ENCODE data around the gene MAPKAP1. TPM values are rescaled to one million over a fixed set of nuclear protein-coding genes. Genes with fewer than 3 reads are reported as not detected.

Gene MAPKAP1
- total RNA-seq, 4 donors from 2014 or later: 59.0 to 98.2 (median 70.9) TPM

DNA sequence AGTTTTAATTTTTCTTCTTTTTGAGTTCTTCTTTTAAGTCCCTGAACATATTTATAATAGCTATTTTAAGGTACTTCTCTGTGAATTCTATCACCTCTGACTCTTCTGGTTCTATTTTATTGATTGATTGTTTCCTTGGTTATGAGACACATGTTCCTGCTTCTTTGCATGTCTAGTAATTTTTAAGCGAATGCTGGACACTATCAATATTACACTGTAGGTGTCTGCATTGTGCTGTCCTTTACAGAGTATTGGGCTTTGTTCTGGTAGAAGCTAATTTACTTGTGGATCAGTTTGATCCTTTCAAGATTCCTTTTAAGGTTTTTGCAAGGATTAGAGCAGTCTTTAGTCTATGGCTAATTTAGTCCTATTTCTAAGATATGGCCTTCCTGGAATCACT lies 249.7 kb downstream of the MAPKAP1 start:
- DNase-seq: no peak
- Histone ChIP-seq H3K36me3 (no peaks in the 10 kb centered on the region), H3K9me3 (peaks cover 0 to 6% (median 0%) of the 10 kb centered on the region in 4 donors), H3K27ac (no peak overlapping the region), H3K4me3 (no peak overlapping the region), H3K4me1 (no peaks in the 10 kb centered on the region), H3K27me3 (no peaks in the 10 kb centered on the region)
- TF ChIP-seq, protein P1, sequence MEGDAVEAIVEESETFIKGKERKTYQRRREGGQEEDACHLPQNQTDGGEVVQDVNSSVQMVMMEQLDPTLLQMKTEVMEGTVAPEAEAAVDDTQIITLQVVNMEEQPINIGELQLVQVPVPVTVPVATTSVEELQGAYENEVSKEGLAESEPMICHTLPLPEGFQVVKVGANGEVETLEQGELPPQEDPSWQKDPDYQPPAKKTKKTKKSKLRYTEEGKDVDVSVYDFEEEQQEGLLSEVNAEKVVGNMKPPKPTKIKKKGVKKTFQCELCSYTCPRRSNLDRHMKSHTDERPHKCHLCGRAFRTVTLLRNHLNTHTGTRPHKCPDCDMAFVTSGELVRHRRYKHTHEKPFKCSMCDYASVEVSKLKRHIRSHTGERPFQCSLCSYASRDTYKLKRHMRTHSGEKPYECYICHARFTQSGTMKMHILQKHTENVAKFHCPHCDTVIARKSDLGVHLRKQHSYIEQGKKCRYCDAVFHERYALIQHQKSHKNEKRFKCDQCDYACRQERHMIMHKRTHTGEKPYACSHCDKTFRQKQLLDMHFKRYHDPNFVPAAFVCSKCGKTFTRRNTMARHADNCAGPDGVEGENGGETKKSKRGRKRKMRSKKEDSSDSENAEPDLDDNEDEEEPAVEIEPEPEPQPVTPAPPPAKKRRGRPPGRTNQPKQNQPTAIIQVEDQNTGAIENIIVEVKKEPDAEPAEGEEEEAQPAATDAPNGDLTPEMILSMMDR (IDR thresholded peaks at IDR 0.05): no peak
- TF ChIP-seq POLR2A (IDR thresholded peaks at IDR 0.05): no peak

DNA sequence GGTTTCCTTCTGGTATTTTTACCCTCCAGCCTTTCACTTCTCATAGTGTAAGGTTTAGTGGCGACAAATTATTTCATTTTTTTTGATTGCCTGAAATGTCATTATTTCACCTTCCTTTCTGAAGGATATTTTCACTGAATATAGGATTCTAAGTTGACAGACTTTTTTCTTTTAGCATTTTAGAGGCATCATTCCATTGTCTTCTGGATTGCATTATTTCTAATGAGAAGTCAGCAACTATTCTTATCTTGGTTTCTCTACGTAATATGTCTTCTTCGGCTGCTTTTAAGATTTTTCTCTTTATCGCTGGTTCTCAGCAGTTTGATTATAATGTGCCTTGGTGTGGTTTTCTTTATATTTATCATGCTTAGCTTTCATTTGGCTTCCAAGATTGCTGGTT lies 251.1 kb downstream of the MAPKAP1 start:
- DNase-seq: no peak
- no peaks in the 10 kb centered on the region for H3K4me1 ChIP-seq
- peaks cover 0 to 6% (median 0%) of the 10 kb centered on the region in 4 donors for H3K9me3 ChIP-seq
- H3K27ac ChIP-seq: no peak overlapping the region
- TF ChIP-seq, protein P1 (IDR thresholded peaks at IDR 0.05): no peak
- no peak for TF ChIP-seq POLR2A (IDR thresholded peaks at IDR 0.05)
- H3K36me3 ChIP-seq: no peaks in the 10 kb centered on the region
- no peak overlapping the region for H3K4me3 ChIP-seq
- no peaks in the 10 kb centered on the region for H3K27me3 ChIP-seq

DNA sequence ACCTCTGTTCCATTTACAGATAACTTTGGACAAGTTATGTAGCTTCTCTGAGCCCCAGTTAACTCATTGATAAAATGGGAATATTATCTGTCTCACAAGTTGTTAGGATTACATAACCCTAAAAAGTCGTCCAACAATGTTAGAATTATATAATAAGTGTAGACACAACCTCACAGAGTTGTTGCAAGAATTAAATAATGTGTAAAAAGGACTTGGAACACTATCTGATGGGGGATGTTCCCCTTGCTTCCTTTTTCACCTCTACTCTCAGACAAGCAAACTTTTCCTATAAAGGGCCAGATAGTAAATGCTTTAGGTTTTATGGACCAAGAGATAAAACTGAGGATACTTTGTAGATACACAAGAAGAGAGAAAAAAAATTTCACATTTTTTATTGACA lies 251.9 kb downstream of the MAPKAP1 start:
- Histone ChIP-seq H3K27ac (no peak overlapping the region), H3K9me3 (peaks cover 0 to 6% (median 0%) of the 10 kb centered on the region in 4 donors), H3K36me3 (no peaks in the 10 kb centered on the region), H3K4me1 (no peaks in the 10 kb centered on the region), H3K27me3 (no peaks in the 10 kb centered on the region), H3K4me3 (no peak overlapping the region)
- TF ChIP-seq, protein P1 (IDR thresholded peaks at IDR 0.05): no peak
- TF ChIP-seq POLR2A (IDR thresholded peaks at IDR 0.05): no peak
- no peak for DNase-seq

DNA sequence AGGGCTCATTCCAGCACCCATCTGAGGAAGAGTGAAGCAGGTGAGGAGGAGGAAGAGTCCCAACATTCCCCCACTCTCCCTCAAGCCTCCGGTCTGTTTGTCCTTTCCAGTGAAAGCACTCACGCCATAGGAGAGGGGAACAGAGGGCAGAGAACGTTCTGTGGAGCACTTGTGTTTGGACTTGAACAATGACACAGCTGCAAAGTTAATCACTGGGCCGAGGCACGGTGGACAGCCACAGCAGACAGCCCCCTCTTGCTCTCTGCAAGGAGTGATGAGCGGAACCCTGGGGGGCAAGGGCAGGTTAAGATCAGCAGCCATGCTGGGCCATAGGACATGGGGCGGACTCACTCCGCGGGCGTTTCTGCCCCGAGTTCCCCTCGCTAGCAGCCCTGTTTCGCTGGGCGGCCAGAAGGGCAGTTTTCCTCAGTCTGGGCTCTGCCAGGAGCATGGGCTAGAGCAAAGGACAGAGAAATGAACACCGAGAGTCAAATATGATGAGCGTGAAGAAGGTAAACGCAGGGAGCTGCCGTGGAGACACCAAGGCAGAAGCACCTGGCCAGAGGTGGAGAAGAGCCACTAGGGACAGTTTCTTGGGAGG lies 259.7 kb downstream of the MAPKAP1 start:
- no peaks in the 10 kb centered on the region for H3K9me3 ChIP-seq
- TF ChIP-seq, protein P1 (IDR thresholded peaks at IDR 0.05): no peak
- no peak for TF ChIP-seq POLR2A (IDR thresholded peaks at IDR 0.05)
- H3K27ac ChIP-seq: no peak overlapping the region
- H3K27me3 ChIP-seq: no peaks in the 10 kb centered on the region
- H3K4me3 ChIP-seq: no peak overlapping the region
- peaks cover 0 to 27% (median 0%) of the 10 kb centered on the region in 3 donors for H3K36me3 ChIP-seq
- H3K4me1 ChIP-seq: no peaks in the 10 kb centered on the region
- no peak for DNase-seq

DNA sequence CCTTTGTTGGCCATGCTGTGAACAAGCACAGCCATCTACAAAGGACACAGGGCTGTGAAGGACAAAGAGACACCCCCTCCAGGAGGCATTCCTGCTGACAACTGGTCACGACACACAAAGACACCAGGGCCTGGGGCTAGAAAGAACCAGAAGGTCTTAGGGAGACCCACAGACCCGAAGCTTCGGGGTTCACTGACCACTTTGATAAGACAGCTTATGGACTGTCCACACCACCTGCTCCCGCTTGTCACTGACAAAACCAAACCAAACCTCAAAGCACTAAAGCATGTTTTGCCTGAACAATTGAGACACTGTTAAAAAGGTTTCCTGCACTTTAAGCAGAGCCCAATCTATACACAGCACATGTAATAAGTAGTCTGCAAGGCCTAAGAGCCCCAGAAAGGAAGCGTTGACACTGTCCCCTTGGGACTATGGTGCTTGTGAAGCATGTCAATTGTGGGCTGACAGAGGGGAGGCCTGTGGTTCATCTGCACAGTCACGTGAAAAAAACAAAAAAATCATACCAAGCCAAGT lies 260.4 kb downstream of the MAPKAP1 start:
- Histone ChIP-seq H3K36me3 (peaks cover 0 to 27% (median 0%) of the 10 kb centered on the region in 3 donors), H3K4me3 (no peak overlapping the region), H3K27me3 (no peaks in the 10 kb centered on the region), H3K9me3 (no peaks in the 10 kb centered on the region), H3K27ac (no peak overlapping the region), H3K4me1 (no peaks in the 10 kb centered on the region)
- no peak for TF ChIP-seq POLR2A (IDR thresholded peaks at IDR 0.05)
- TF ChIP-seq, protein P1 (IDR thresholded peaks at IDR 0.05): no peak
- DNase-seq: peak in 2 of 3 donors; percentile 73 to 79

Data from Peyer's patch (tissue), 4 donors.